NCI-H1105 (cell line): Measurements from ENCODE around the gene MYO9A.

Source experiments
- DNase-seq: peaks from one replicate; lab custom pipeline; 2025; lab: John Stamatoyannopoulos, UW

The MYO9A gene

DNA sequence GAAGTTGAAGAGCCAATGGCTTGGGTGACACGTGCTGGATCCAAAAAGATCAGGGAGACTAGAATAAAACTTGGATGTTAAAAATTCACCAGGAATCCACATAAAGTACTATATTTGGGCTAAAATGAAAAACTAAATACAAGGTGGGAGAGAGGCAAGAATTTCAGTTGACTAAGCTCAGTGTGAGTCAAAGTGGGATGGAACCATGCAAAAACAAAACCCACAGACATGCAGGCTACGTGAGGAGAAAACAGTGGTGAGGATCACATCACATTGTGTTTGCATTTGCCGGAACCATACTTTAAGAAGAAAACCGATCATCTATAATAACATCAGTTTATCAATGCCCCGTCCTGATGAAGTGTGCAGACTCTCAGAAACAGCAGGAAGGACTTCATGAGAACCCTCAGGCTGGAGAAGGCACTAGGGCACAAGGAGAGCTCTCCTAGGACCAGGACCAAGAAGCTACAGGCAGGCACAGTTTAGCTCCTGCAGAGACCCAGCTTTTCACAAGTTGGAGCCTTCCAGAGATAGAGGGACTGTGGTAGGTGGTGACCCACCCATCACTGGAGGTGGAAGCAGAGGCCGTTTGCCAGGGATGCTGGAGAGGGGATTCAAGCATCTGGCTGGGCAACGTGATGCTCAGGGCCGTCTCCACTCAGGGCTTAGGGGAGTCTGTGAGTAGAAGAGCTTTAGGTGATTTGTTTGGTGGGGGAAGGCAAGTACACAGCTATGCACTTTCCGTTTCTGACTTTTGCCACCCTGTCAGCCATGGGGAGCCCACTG, 336.6 kb downstream of the MYO9A start:
- no peak for DNase-seq

- DNase-seq: peak; percentile 43
Observed at GRCh38 chr15:71780115-71780976, 337.6 kb downstream of the MYO9A start.

GRCh38 chr15:71779073-71779797, 338.7 kb downstream of the MYO9A start:
- no peak for DNase-seq

- DNase-seq: no peak
Observed at GRCh38 chr15:71777216-71777943, 340.6 kb downstream of the MYO9A start.

DNA sequence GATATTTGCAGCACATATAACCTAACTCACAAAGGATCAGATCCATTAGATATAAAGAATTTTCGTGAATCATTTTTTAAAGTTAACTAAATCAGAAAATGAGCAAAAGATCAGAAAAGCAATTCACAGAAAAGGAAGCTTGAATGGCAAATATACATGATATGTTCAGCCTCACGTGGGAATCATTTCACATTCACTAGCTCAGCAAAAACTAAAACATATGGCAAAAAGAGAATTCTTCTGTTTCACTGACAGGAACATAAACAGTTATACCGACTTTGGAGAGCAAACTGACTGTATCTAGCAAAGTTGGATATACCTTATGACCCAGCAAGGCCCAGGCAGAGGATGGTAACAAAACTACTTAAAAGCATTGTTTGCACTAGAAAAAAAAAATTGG, 341.6 kb downstream of the MYO9A start:
- DNase-seq: no peak

GRCh38 chr15:71775856-71776255, 342.1 kb downstream of the MYO9A start:
- DNase-seq: no peak

DNA sequence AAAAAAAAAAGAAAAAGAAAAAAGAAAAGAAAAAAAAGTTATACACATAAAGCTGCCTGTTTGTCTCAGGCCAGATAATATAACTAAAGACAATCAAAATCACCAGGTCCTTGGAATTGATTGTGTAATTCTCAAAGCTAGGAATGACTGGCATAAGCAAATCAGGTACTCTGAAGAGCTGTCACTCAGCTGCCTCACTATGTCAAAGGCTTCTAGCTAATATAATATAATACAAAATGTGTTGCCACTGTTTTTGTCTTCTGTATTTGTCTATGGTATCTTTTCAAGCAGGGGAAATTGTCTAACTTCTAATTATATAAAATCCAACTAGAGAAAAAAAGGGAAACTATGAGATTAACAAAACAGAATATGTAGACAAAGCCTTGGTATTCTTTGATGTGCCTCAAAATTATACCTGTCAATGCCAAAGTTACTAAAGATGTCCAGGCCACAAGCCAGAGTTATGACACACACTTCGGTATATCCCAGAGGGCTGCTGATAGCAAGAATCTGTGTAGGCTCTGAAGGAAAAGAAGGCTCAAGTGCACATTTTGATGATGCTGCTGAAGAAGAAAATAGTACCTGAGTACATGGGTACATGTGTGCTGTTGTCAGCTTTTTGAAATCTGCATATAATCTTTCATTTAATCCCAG, 344.6 kb downstream of the MYO9A start:
- no peak for DNase-seq
